Central memory CD8-positive, alpha-beta T cell (primary cell): ENCODE results near the gene BRINP2.

Source experiments
- ATAC-seq: fragments of 150-1000 bp; cut with Tn5 transposase; replicated peaks from 2 replicates; pipeline ENCODE4 v1.10.0; 2022; ENCODE audit warnings: mild to moderate bottlenecking, moderate FRiP score, moderate number of reproducible peaks; ENCODE audit not compliant: poor library complexity, severe bottlenecking; ENCODE audit errors: extremely low read depth
- DNase-seq, 2 donors: peaks; one replicate each; pipeline ENCODE4 v3.0.0; 2021; ENCODE audit warnings: low spot score in 2 of 2
- H3K27ac Mint-ChIP-seq: one replicate; pipeline ENCODE4 v1.8.0; 2022; ENCODE audit warnings: low read depth, mild to moderate bottlenecking, moderate library complexity, mixed read lengths
- H3K27me3 Mint-ChIP-seq: one replicate; pipeline ENCODE4 v1.8.0; 2022; ENCODE audit warnings: mixed read lengths
- H3K36me3 Mint-ChIP-seq: one replicate; pipeline ENCODE4 v1.8.0; 2022; ENCODE audit warnings: mild to moderate bottlenecking, moderate library complexity, mixed read lengths; ENCODE audit not compliant: insufficient read depth
- H3K4me1 Mint-ChIP-seq: one replicate; pipeline ENCODE4 v1.8.0; 2022; ENCODE audit warnings: mixed read lengths
- H3K4me3 Mint-ChIP-seq: one replicate; pipeline ENCODE4 v1.8.0; 2022; ENCODE audit warnings: mild to moderate bottlenecking, moderate library complexity, mixed read lengths
- H3K9me3 Mint-ChIP-seq: one replicate; pipeline ENCODE4 v1.8.0; 2022; ENCODE audit warnings: mixed read lengths

Gene BRINP2

GRCh38 chr1:177243773-177244172 lies 73.0 kb downstream of the BRINP2 start:
- no peaks in the 10 kb centered on the region for H3K4me1 Mint-ChIP-seq
- DNase-seq = no peak
- no peaks in the 10 kb centered on the region for H3K27me3 Mint-ChIP-seq
- no peak overlapping the region for H3K27ac Mint-ChIP-seq
- H3K9me3 Mint-ChIP-seq = peaks cover 21% of the 10 kb centered on the region
- no peak for ATAC-seq
- H3K36me3 Mint-ChIP-seq = no peaks in the 10 kb centered on the region
- no peak overlapping the region for H3K4me3 Mint-ChIP-seq

DNA sequence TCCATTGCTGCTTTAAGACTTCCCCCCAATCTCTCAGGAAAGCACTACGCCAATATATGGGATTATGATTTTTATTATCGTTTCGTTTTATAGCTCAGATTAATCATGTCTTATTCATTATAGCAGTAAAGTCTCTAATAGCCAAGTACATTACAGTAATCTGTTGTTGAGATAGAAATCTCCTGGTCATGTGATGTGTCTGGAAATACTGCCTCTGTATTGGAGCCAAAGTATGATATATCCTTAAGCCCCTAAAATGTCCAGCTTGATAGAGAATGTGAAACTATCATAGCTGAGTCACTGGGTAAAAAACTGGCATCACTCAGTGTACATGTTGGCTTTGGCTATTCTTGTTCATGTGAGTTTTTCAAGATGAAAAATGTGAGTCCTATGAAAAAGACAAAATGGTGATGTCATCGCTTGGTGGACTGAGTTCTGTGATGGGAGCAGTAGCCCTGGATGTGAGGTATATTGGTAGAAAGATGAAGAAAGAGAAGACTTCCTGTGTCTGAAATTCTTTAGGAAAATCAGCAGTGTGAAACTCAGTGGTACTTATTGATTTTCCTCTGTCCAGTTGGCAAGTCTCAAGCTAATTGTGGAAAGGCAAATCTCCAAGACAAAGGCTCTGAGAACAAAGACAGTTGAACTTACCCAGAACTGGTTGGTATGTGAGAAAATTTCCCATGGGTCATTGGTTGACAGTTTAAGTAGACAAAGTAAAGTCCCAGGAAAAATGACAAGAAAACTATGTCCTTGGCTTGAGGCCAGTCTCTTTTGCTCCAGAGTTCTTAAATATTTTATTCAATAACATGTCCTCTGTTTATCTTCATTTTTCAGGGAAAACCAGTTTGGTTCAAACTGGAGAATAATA lies 76.2 kb downstream of the BRINP2 start:
- no peaks in the 10 kb centered on the region for H3K36me3 Mint-ChIP-seq
- H3K27ac Mint-ChIP-seq = no peak overlapping the region
- no peak overlapping the region for H3K4me3 Mint-ChIP-seq
- DNase-seq (no peak), ATAC-seq (no peak)
- H3K4me1 Mint-ChIP-seq = no peaks in the 10 kb centered on the region
- H3K27me3 Mint-ChIP-seq = no peaks in the 10 kb centered on the region
- H3K9me3 Mint-ChIP-seq = peaks cover 20% of the 10 kb centered on the region

DNA sequence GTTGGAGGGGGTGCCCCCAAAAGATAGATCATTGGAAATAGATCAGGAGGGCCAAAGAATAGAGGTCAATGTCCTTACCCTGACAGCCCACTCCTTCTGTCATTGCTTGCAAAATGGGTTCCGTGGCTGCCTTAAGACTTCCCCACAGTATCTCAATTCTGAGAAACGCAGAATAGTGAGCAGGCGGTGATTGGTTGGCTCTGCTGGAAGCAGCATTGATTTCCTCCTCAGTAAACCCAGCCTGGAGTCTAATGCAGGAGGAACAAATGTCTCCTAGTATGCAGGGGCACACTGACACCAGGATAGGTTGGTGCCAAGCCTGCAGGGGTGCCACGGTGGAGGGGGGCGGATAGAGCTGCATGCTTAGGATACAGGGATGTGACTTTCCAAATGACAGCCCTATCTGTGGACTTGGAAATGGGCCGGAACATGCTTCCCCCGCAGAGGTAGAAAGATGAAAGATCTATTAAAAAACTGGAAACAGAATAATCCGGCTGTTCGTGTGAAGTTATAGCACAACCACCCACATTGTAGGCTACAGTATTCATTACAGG lies 76.9 kb downstream of the BRINP2 start:
- Mint-ChIP-seq H3K4me1 (no peaks in the 10 kb centered on the region), H3K27ac (no peak overlapping the region)

DNA sequence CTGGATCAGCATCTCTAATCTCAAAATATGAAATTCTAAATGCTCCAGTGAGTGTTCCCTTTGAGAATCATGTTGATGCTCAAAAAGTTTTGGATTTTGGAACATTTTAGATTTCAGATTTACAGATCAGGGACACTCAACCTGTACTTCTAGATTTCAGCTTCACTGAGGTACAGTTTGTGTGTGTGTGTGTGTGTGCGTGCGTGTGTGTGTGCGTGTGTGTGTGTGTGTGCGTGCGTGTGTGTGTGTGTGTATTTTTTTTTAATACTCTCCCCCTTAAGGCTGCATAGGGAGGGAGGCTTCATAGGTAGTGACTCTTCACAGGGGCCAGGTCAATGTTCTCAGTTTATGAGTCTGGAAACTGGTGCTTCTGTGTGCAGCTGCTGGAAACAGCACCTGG lies 77.5 kb downstream of the BRINP2 start:
- H3K9me3 Mint-ChIP-seq = peaks cover 15% of the 10 kb centered on the region
- no peak overlapping the region for H3K27ac Mint-ChIP-seq
- H3K4me3 Mint-ChIP-seq = no peak overlapping the region
- no peaks in the 10 kb centered on the region for H3K36me3 Mint-ChIP-seq
- H3K27me3 Mint-ChIP-seq = no peaks in the 10 kb centered on the region
- no peaks in the 10 kb centered on the region for H3K4me1 Mint-ChIP-seq
- DNase-seq (no peak), ATAC-seq (no peak)

More for the DNA sequence above, 76.9 kb downstream of the BRINP2 start:
- ATAC-seq = no peak
- Mint-ChIP-seq H3K27me3 (no peaks in the 10 kb centered on the region), H3K36me3 (no peaks in the 10 kb centered on the region), H3K4me3 (no peak overlapping the region), H3K9me3 (peaks cover 16% of the 10 kb centered on the region)
- no peak for DNase-seq

DNA sequence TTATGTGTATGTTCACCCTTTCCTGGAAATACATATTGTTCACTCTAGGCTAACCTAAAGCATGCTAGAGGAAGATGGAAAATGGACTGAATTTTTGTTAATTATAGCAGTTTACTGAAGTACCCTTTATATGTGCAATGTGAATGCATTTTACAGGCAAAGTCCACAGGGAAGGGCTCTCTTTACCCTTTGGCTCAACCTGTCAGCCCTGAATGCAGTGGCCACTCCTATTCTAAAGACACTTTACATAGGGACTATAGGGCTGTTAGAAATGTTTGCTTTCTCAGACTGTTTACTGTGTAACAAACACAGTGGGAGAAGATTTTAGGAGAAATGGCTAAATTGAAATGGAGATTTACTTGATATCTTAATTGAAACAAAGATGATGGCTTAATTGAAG lies 78.5 kb downstream of the BRINP2 start:
- H3K4me3 Mint-ChIP-seq = no peak overlapping the region

DNA sequence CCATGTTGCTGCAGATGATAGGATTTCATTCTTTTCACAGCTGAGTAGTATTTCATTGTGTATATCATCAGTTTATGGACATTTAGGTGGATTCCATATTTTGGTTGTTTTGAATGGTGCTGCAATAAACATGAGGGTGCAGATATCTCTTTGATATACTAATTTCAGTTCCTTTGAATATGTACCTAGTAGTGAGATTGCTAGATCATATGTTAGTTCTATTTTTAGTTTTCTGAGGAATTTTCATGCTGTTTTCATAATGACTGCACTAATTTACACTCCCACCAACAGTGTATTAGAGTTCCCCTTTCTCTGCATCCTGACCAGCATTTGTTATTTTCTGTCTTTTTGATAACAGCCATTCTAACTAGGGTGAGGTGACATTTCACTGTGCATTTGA lies 82.1 kb downstream of the BRINP2 start:
- Mint-ChIP-seq H3K27ac (no peak overlapping the region), H3K4me1 (no peaks in the 10 kb centered on the region), H3K36me3 (no peaks in the 10 kb centered on the region), H3K9me3 (peaks cover 5% of the 10 kb centered on the region), H3K4me3 (no peak overlapping the region), H3K27me3 (no peaks in the 10 kb centered on the region)
- ATAC-seq = no peak
- DNase-seq = no peak

More for the DNA sequence above, 78.5 kb downstream of the BRINP2 start:
- ATAC-seq (no peak), DNase-seq (no peak)
- H3K27me3 Mint-ChIP-seq = no peaks in the 10 kb centered on the region
- peaks cover 11% of the 10 kb centered on the region for H3K9me3 Mint-ChIP-seq
- H3K36me3 Mint-ChIP-seq = no peaks in the 10 kb centered on the region
- H3K27ac Mint-ChIP-seq = no peak overlapping the region
- H3K4me1 Mint-ChIP-seq = no peaks in the 10 kb centered on the region

GRCh38 chr1:177255411-177255810 lies 84.7 kb downstream of the BRINP2 start:
- H3K36me3 Mint-ChIP-seq = no peaks in the 10 kb centered on the region
- no peak overlapping the region for H3K4me3 Mint-ChIP-seq
- DNase-seq (no peak), ATAC-seq (no peak)
- H3K27me3 Mint-ChIP-seq = no peaks in the 10 kb centered on the region
- H3K4me1 Mint-ChIP-seq = no peaks in the 10 kb centered on the region
- no peak overlapping the region for H3K27ac Mint-ChIP-seq
- peaks cover 5% of the 10 kb centered on the region for H3K9me3 Mint-ChIP-seq

GRCh38 chr1:177256153-177257075 lies 85.7 kb downstream of the BRINP2 start:
- peaks cover 5% of the 10 kb centered on the region for H3K9me3 Mint-ChIP-seq
- no peak overlapping the region for H3K27ac Mint-ChIP-seq
- no peak for ATAC-seq
- DNase-seq = no peak
- no peak overlapping the region for H3K4me3 Mint-ChIP-seq
- no peaks in the 10 kb centered on the region for H3K36me3 Mint-ChIP-seq
- no peaks in the 10 kb centered on the region for H3K27me3 Mint-ChIP-seq
- H3K4me1 Mint-ChIP-seq = no peaks in the 10 kb centered on the region

DNA sequence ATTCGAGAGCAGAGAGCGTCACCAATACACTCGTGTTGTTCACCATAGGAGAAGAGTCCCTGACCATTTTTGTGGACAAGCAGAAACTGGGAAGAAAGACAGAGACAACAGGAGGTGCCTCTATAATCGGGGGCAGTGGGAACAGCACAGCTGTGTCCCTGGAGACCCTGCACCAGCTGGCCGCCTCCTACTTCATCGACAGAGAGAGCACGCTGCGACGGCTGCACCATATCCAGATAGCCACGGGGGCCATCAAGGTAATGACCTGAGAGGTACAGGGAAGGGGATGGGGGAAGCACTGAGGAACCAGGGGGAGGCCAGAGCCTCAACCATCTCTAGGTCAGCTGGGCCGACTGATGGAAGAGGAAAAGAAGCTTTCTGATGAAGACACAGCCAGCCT lies 86.4 kb downstream of the BRINP2 start:
- Mint-ChIP-seq H3K9me3 (peaks cover 5% of the 10 kb centered on the region), H3K4me3 (no peak overlapping the region), H3K27ac (no peak overlapping the region), H3K4me1 (no peaks in the 10 kb centered on the region), H3K36me3 (no peaks in the 10 kb centered on the region), H3K27me3 (no peaks in the 10 kb centered on the region)
- no peak for DNase-seq
- no peak for ATAC-seq

GRCh38 chr1:177257576-177257975 lies 86.8 kb downstream of the BRINP2 start:
- no peak for ATAC-seq
- H3K4me3 Mint-ChIP-seq = no peak overlapping the region
- H3K36me3 Mint-ChIP-seq = no peaks in the 10 kb centered on the region
- H3K9me3 Mint-ChIP-seq = peaks cover 3% of the 10 kb centered on the region
- H3K27ac Mint-ChIP-seq = no peak overlapping the region
- no peaks in the 10 kb centered on the region for H3K27me3 Mint-ChIP-seq
- no peaks in the 10 kb centered on the region for H3K4me1 Mint-ChIP-seq
- no peak for DNase-seq

DNA sequence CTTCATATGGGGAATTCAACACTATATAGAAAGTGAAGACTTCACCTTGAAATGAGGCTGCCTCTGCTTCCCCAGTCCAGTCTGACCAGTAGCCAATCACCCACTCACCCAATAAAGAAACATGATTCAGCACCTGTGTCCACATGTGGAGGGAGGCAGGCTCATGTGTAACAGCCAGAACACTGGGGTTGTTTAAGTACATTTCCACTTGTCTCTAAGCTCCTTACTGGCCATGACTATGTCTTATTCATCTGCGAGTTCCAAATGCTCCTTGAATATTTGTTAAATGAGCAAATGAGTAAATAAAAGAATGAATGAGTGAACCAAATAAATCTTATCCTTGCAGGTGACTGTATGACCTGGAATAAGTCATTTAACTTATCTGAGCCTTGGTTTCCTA lies 100.1 kb downstream of the BRINP2 start:
- DNase-seq = no peak
- no peaks in the 10 kb centered on the region for H3K27me3 Mint-ChIP-seq
- H3K4me3 Mint-ChIP-seq = no peak overlapping the region
- H3K27ac Mint-ChIP-seq = no peak overlapping the region
- H3K4me1 Mint-ChIP-seq = no peaks in the 10 kb centered on the region
- H3K9me3 Mint-ChIP-seq = peaks cover 7% of the 10 kb centered on the region
- ATAC-seq = no peak
- no peaks in the 10 kb centered on the region for H3K36me3 Mint-ChIP-seq

DNA sequence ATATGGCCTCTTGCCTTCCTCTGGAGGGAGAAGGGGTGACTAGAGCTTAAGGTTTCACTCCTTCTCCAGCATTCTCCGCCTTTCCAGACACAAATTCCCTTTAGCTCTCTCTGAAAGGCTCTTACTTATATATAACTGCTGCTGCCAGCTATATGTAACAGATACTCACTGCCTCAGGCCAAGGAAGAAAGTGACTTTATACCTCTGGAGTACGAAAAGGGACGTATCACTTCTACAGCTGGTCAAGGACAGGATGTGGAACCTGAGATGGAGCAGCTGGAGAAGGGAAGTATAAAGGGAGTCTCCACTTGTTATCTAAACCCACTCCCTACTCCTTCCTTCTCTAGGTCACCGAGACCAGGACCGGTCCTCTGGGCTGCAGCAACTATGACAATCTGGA lies 102.4 kb downstream of the BRINP2 start:
- ATAC-seq = no peak
- no peaks in the 10 kb centered on the region for H3K27me3 Mint-ChIP-seq
- H3K4me1 Mint-ChIP-seq = no peaks in the 10 kb centered on the region
- DNase-seq = no peak
- H3K9me3 Mint-ChIP-seq = peaks cover 12% of the 10 kb centered on the region
- H3K36me3 Mint-ChIP-seq = no peaks in the 10 kb centered on the region
- H3K4me3 Mint-ChIP-seq = no peak overlapping the region
- no peak overlapping the region for H3K27ac Mint-ChIP-seq
